Astrocyte of the hippocampus (primary cell): ENCODE data around the gene ALKBH5.

ENCODE experiments used
- DNase-seq: peaks from one replicate; pipeline ENCODE4 v3.0.0; 2011; ENCODE audit warnings: low read depth, low spot score

ALKBH5 gene

GRCh38 chr17:18183334-18184142 is at the start of gene ALKBH5:
TSS of gene ALKBH5 (plus strand) at chr17:18183828. CDS start at chr17:18184244, 416 bp downstream.
- peak; percentile 100 for DNase-seq

- no peak for DNase-seq
Measured at GRCh38 chr17:18136357-18136756, 47.3 kb upstream of the ALKBH5 start.

GRCh38 chr17:18138065-18138749 is 45.4 kb upstream of the ALKBH5 start:
- no peak for DNase-seq

GRCh38 chr17:18139092-18139491 is 44.5 kb upstream of the ALKBH5 start:
- DNase-seq = no peak

GRCh38 chr17:18139498-18139897 is 44.1 kb upstream of the ALKBH5 start:
- no peak for DNase-seq

- DNase-seq = no peak
Measured at GRCh38 chr17:18139949-18140348, 43.7 kb upstream of the ALKBH5 start.

- DNase-seq = no peak
Measured at GRCh38 chr17:18140648-18141047, 43.0 kb upstream of the ALKBH5 start.

GRCh38 chr17:18141210-18141803 is 42.3 kb upstream of the ALKBH5 start:
- peak; percentile 69 for DNase-seq

GRCh38 chr17:18142417-18142816 is 41.2 kb upstream of the ALKBH5 start:
- DNase-seq = no peak

GRCh38 chr17:18143044-18143936 is 40.3 kb upstream of the ALKBH5 start:
- no peak for DNase-seq

GRCh38 chr17:18144261-18144660 is 39.4 kb upstream of the ALKBH5 start:
- no peak for DNase-seq

- DNase-seq = no peak
Measured at GRCh38 chr17:18144855-18145254, 38.8 kb upstream of the ALKBH5 start.

- DNase-seq = no peak
Measured at GRCh38 chr17:18145811-18146210, 37.8 kb upstream of the ALKBH5 start.

- DNase-seq = no peak
Measured at GRCh38 chr17:18146259-18146658, 37.4 kb upstream of the ALKBH5 start.

- DNase-seq = no peak
Measured at GRCh38 chr17:18146980-18147379, 36.6 kb upstream of the ALKBH5 start.

- DNase-seq = no peak
Measured at GRCh38 chr17:18148586-18148985, 35.0 kb upstream of the ALKBH5 start.

- no peak for DNase-seq
Measured at GRCh38 chr17:18151290-18151689, 32.3 kb upstream of the ALKBH5 start.

- DNase-seq = no peak
Measured at GRCh38 chr17:18155179-18155578, 28.4 kb upstream of the ALKBH5 start.

- no peak for DNase-seq
Measured at GRCh38 chr17:18156171-18156975, 27.3 kb upstream of the ALKBH5 start.

GRCh38 chr17:18156976-18157280 is 26.7 kb upstream of the ALKBH5 start:
- DNase-seq = no peak
